Left hindlimb (tissue), 1 donor: Measurements from ENCODE around the gene OR11H6.
"Not testable (repeated sequence)": the region's sequence is repeated elsewhere in the genome, so short reads cannot be mapped to it uniquely, and the experiment has no call there.

Experiments used
- DNase-seq: peaks from one replicate; pipeline ENCODE4 v3.0.0-alpha.2; 2018

The OR11H6 gene, protein sequence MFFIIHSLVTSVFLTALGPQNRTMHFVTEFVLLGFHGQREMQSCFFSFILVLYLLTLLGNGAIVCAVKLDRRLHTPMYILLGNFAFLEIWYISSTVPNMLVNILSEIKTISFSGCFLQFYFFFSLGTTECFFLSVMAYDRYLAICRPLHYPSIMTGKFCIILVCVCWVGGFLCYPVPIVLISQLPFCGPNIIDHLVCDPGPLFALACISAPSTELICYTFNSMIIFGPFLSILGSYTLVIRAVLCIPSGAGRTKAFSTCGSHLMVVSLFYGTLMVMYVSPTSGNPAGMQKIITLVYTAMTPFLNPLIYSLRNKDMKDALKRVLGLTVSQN

DNA sequence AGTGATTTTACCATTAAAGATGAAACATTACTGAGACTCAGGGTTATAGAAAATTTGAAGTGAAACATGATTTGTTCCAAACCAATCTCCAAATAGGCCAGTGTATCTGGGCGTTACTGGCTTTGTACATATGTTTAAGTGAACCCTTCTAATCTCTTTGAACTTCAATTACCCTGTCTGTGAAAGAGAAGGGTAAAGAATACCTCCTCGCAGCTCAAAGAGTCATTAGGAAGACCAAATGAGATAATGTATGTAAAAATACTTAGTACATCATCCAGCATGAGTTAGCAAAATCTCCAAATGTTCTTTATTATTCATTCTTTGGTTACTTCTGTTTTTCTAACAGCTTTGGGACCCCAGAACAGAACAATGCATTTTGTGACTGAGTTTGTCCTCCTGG lies at the start of gene OR11H6:
Gene OR11H6, plus strand, starts transcription at position 301 of the 400 bp plus-strand sequence. Its CDS starts 0 bp downstream, at position 301.
- DNase-seq: no peak

DNA sequence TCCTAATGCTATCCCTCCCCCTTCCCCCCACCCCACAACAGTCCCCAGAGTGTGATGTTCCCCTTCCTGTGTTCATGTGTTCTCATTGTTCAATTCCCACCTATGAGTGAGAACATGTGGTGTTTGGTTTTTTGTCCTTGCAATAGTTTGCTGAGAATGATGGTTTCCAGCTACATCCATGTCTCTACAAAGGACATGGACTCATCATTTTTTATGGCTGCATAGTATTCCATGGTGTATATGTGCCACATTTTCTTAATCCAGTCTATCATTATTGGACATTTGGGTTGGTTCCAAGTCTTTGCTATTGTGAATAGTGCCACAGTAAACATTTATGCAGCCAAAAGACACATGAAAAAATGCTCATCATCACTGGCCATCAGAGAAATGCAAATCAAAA lies 49.3 kb upstream of the OR11H6 start:
- DNase-seq: not testable (repeated sequence)

DNA sequence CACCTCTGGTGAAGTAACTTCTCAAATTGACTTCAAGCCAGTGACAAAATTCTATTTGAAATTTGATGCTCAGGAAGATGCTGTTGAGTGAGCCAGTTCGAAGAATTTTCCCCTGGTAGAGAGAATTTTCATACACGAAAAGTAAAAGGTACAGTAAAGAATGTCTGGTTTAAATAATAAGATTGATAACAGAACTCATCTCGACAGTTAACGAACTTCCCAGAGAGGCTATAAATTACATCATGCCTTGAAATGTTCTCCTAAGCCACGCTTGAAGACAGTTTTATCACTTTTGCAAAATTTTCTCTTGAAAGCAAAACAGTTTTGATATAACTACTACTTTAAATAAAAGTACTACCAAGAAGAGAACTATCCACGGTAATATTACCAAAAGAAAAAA lies 47.2 kb upstream of the OR11H6 start:
- no peak for DNase-seq

DNA sequence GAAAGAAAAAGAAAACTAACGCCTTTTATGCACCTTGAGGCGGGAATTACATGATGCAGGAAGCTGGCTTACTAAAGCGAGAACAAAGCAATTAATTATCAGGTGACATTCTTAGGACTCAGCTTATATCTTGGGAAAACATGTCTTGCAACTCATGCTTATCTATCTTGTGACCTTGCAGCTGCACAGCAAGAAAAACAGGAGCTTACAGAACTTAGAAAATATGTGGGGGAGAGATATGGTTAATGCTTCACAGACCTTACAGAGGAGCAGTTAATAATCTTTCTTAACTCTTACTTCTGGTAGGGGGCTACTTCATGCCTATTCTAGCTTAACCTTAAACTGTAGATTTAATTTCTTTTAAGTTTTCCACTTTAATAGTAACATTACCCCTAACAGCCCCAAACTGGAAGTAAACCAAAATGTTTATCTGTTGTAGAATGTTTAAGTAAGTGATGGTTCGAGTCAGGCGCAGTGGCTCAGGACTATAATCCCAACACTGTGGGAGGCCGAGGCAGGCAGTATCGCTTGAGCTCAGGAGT lies 46.0 kb upstream of the OR11H6 start:
- DNase-seq: no peak

DNA sequence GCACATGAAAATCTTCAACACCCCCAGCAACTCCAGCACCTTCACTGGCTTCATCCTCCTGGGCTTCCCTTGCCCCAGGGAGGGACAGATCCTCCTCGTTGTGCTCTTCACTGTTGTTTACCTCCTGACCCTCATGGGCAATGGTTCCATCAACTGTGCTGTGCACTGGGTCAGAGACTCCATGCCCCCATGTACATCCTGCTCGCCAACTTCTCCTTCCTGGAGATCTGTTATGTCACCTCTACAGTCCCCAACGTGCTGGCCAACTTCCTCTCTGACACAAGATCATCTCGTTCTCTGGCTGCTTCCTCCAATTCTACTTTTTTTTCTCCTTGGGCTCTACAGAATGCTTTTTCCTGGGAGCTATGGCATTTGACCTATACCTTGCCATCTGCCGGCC lies 44.3 kb upstream of the OR11H6 start:
- DNase-seq: no peak

DNA sequence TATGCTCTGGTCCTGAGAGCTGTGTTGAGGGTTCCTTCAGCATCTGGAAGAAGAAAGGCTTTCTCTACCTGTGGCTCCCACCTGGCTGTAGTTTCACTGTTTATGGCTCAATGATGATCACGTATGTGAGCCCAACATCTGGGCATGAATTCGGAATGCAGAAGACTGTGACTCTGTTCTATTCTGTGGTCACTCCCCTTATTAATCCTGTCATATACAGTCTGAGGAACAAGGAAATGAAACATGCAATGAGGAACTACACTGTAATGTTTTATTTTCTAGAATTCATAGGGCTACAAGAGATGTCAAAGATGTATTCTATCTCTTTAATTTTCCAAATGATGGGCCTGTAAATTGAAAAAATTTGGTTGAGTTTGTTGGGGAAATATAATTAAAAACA lies 43.6 kb upstream of the OR11H6 start:
- no peak for DNase-seq

DNA sequence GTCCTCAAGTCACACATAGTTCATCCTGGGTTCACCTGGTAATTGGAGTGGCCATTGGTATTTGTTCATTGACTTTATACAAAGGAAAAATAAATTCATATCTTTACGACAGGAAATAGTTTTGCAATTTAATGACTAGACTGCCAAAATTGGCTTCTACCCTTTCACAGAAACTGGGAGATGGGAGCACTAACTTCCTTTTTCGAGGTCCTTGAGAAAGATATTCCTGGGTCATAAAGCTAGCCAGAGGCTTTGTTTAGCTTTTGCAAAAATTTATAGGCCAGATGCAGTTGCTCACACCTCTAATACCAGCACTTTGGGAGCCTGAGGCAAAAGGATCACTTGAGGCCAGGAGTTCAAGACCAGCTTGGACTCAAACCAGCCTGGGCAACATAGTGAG lies 43.0 kb upstream of the OR11H6 start:
- DNase-seq: no peak

DNA sequence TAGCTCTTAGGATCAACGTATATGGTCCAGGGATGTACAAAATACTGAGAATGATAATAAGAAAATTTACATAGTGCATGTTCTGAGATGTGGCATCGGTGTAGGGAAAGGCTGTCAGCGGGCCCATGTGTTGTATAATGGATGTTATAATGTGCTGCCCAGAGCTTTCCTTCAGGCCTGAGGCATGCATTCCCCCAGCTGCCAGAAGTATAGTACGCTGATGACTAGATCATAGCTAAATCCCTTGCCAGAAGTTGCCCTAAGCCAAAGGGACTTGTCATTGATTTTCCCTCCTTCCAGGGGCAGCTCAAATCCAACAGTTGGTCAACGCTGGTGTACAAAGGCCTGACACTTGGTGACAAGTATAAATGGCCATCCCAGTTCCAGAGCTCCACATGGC lies 39.3 kb upstream of the OR11H6 start:
- DNase-seq: no peak

DNA sequence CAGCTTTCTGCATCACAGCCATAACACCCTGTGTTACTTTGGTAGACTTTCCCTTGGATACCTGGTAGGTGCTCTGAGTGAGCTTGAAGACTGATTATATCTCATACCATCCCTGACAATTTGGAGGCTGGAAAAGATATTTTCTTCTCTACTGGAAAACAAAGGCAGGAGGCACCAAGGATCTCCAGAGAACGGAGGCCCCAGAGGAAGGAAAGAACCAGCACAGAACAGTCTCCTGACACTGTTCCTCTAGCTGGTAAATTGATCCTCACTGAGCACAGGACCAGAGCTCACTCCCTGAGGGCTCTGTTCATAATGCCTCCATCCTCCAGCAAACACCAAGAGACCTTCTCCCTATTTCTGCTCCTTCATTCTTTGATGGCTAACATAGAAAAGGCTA lies 32.9 kb upstream of the OR11H6 start, which contains the start of gene OR11G2:
Gene OR11G2, plus strand, starts transcription at position 301 of the 400 bp plus-strand sequence. CDS start 6,542 bp downstream, outside the sequence.
- DNase-seq: no peak

DNA sequence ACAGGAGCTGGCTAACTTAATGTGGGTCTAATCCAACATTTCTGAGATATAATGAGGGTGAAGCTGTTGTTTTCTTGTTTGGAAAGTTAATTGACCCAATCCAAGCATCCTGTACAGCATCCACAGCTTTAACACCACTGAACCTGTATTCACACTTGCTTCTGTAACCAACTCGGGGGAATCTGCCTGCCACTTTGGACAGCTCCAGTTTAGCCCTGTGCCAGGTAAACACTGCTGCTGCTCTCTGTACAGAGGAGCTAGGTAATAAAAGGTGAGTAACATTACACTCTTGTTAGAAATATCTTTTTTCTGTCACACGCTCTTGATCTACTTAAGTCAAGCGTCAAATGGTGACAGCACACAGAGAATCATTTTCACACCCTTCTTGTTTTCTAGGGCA lies 32.1 kb upstream of the OR11H6 start:
- no peak for DNase-seq

DNA sequence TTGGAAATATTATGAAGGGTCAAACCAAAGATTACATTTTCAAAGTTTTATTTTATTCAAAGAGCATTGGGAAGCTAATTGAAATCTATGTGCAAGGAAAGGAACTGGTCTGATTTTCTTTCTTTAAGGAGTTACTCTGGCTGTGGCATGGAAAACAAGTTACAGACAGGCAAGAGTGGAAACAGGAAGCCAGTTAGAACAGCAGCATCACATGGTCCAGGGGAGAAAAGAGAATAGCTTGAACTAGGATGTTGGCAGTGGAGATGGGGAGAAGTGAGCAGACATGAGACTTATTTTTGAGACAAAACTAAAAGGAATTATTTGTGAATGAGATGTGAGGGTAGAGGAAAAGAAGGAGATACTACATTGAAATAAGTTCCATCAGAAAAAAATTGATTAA lies 29.4 kb upstream of the OR11H6 start:
- no peak for DNase-seq

DNA sequence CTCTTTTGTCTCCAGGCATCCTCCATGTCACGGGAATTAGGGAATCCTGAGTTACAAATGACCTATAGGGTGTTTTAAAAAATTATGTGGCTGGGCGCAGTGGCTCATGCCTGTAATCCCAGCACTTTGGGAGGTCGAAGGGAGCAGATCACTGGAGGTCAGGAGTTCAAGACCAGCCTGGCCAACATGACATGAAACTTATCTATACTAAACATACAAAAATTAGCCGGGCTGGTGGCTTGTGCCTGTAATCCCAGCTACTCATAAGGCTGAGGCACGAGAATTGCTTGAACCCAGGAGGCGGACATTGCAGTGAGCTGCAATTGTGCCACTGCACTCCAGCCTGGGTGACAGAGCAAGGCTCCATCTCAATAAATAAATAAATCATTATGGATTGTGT lies 28.3 kb upstream of the OR11H6 start:
- DNase-seq: not testable (repeated sequence)

DNA sequence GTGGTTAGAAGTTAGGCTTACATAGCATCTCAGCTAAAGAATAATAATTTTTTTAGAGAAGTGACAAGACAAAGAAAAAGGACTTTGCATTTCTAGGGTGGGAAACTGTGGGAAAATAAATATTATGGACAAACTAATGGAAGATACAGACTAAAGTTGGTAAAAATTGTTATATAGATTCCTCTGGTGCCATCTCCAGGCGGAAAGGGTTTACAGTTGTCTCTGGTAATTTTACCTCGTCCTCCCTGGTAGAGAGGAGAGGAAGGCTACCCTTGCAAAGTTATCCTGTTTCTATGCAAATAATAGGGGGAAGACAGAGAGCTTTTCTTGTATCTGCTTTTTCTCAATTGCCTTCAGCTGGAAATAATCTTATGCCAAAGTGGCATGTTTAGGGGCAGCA lies 27.6 kb upstream of the OR11H6 start:
- DNase-seq: no peak

DNA sequence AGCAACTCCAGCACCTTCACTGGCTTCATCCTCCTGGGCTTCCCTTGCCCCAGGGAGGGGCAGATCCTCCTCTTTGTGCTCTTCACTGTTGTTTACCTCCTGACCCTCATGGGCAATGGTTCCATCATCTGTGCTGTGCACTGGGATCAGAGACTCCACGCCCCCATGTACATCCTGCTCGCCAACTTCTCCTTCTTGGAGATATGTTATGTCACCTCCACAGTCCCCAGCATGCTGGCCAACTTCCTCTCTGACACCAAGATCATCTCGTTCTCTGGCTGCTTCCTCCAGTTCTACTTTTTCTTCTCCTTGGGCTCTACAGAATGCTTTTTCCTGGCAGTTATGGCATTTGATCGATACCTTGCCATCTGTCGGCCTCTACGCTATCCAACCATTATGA lies 26.1 kb upstream of the OR11H6 start:
- no peak for DNase-seq

DNA sequence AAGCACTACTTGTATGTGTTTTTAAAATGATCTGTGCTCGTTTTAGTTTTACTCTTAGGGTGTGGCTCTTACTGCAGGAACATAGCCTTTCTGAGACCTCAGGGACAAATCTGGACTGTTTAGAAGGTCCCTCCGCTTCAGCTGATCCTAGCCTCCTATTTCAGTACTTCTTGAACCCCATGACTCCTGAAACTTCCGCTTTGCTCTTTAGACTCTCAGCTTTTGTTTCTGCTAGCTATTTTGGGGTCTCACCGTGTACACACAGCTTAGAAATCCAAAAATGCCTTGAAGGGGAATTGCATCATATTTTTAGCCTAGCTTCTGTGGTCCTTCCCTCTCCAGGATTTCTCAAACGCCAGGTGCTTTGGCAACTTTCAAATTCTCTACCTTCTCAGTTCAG lies 24.5 kb upstream of the OR11H6 start:
- no peak for DNase-seq

DNA sequence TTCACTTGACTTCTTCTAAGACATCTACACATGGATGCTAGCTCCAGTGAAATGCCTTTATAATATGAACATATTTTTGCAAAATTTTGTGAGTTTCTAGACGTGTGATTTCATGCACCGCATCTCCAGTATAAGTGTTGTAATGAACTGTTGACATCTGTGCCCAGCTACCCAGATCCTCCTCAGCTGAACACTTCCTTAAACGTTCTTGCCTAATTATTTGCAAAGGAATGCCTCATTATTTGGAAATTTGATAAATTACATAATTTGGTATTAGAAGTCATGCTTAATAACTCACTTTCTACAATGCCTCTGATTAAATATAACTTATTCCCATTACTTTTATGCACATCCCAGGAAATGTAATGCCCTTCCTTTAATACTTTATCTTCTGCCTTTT lies 18.8 kb upstream of the OR11H6 start:
- no peak for DNase-seq

DNA sequence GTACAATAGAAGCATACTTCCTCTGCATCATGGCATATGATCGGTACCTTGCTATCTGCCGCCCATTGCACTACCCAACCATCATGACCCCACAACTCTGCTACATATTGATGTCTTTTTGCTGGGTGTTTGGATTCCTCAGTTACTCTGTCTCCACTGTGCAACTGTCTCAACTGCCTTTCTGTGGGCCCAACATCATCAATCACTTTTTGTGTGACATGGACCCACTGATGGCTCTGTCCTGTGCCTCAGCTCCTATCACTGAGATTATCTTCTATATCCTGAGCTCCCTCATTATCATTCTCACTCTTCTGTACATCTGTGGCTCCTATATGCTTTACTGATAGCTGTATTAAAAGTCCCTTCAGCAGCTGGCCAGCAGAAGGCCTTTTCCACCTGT lies 13.9 kb upstream of the OR11H6 start:
- no peak for DNase-seq

DNA sequence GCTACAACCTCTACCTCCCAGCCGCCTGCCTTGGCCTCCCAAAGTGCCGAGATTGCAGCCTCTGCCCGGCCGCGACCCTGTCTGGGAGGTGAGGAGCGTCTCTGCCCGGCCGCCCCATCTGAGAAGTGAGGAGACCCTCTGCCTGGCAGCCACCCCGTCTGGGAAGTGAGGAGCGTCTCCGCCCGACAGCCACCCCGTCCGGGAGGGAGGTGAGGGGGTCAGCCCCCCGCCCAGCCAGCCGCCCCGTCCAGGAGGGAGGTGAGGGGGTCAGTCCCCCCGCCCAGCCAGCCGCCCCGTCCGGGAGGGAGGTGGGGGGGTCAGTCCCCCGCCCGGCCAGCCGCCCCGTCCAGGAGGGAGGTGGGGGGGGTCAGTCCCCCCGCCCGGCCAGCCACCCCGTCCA lies 11.1 kb upstream of the OR11H6 start:
- DNase-seq: not testable (repeated sequence)

DNA sequence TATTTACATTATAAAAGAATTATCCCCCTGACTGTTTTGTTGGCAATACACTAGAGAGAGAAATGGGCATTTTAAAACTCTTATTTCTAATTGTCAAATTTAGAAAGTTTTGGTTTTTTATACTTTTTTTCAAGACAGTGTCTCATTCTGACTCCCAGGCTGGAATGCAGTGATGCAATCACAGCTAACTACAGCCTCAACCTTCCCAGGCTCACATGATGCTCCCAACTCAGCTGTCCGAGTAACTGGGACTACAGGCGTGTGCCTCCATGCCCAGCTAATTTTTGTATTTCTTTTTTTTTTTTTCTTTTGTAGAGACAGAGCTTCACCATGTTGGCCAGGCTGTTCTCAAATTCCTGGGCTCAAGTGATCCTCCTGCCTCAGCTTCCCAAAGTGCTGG lies 8.3 kb upstream of the OR11H6 start:
- DNase-seq: no peak

DNA sequence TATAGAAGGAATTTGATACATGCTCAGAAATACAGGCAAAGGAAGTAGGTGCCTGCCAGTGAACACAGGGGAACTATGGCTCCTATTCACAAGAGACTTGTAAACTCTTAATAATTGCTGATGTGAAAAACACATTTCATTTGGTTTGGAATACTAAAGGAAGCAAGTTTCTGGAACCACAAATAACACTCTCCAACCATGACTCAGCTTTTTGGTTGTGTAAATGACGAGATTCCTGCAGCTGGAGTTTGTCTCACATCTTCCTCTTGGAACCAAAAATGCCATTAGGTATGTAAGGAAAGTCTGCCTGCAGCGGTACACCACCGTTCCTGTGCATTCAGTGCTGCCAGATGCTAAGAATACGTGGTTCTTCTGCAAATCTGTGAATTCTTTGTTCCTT lies 4.5 kb upstream of the OR11H6 start:
- DNase-seq: no peak

DNA sequence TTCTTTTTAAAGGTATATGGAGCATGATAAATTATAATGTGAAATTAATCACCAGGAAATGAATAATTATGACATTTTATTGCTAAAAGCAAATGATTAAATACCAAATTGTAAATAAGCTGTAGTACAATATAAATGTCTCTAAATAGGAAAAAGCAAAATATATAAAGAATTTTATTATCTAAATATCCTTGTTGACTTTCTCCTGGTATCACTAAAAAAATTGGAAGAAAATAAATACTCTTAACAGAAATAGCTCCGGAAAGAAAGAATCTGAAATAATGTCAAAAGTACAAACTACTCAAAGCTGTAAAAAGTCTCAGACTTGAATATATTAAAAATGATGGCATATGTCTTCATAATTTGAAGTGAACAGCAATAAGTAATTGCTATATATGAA lies 5.2 kb downstream of the OR11H6 start, which contains the start of gene OR11H7:
Gene OR11H7, plus strand, starts transcription at position 301 of the 400 bp plus-strand sequence.
- no peak for DNase-seq

DNA sequence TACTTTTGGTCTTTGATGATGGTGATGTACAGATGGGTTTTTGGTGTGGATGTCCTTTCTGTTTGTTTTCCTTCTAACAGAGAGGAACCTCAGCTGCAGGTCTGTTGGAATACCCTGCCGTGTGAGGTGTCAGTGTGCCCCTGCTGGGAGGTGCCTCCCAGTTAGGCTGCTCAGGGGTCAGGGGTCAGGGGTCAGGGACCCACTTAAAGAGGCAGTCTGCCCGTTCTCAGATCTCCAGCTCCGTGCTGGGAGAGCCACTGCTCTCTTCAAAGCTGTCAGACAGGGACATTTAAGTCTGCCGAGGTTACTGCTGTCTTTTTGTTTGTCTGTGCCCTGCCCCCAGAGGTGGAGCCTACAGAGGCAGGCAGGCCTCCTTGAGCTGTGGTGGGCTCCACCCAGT lies 11.9 kb downstream of the OR11H6 start:
- not testable (repeated sequence) for DNase-seq

DNA sequence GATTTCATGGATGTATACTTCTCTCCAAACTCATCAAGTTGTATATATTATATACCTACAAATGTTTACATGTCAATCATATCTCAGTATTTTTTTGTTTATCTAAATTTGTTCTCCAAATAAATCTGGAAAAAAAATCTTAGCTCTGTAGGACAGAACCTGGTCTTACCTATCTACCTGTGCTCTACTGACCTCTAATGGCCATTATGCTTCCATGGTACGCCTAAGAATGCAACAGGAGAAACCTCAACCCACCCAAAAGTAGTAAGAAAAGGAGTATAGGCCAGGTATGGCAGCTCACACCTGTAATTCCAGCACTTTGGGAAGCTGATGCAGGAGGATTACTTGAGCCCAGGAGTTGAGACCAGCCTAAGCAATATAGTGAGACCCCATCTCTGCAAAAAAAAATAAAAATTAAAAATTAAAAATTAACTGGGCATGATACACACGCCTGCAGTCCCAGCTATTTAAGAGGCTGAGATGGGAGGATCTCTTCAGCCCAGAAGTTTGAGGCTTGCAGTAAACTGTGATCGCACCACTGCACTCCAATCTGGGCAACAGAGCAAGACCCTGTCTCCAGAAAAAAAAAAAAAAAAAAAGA lies 24.2 kb downstream of the OR11H6 start:
- no peak for DNase-seq

DNA sequence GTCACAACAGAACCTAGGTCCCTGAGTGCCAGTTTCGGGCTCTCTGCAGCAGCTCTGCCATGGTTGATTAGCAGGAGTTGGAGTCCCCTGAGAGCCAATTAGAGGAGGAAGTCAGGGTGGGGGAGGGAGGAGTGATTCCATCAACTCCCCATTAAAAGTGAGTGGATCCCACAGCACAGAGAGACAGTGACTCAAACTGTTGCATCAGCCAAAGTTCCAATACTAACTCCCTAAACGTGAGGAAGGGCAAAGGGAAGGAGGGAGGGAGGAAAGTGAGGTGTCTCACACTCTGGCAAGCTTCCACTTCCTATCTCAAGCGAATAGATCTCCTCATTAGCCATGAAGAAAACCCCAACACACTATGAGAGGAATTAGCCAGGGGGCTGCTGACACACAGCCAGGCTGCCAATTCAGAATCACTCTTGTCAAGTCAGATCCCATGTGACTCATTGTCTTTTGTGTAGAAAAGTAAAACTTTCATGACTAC lies 39.2 kb downstream of the OR11H6 start:
- DNase-seq: no peak
